IPS DF 19.7 (cell line): Measurements from ENCODE around the gene PLXNC1.

Source experiments
- DNase-seq: peaks from one replicate; pipeline ENCODE4 v3.0.0-alpha.2; 2013; ENCODE audit warnings: low read depth, low spot score

PLXNC1 gene

GRCh38 chr12:94147991-94148738, at the start of gene PLXNC1:
TSS of gene PLXNC1 (plus strand) at chr12:94148577. CDS start at chr12:94148972, 395 bp downstream.
- no peak for DNase-seq

- no peak for DNase-seq
These were observed 49.2 kb upstream of the PLXNC1 start for GRCh38 chr12:94099191-94099590.

GRCh38 chr12:94099632-94100031, 48.7 kb upstream of the PLXNC1 start:
- no peak for DNase-seq

- DNase-seq, result no peak
These were observed 48.2 kb upstream of the PLXNC1 start for GRCh38 chr12:94100211-94100627.

- DNase-seq, result no peak
These were observed 47.2 kb upstream of the PLXNC1 start for GRCh38 chr12:94100990-94101737.

GRCh38 chr12:94101738-94102660, 46.4 kb upstream of the PLXNC1 start:
- DNase-seq, result peak; percentile 69

GRCh38 chr12:94103986-94104385, 44.4 kb upstream of the PLXNC1 start:
- DNase-seq, result no peak

GRCh38 chr12:94107910-94108309, 40.5 kb upstream of the PLXNC1 start:
- no peak for DNase-seq

- DNase-seq, result no peak
These were observed 39.2 kb upstream of the PLXNC1 start for GRCh38 chr12:94109160-94109559.

- DNase-seq, result no peak
These were observed 38.1 kb upstream of the PLXNC1 start for GRCh38 chr12:94110258-94110657.

- no peak for DNase-seq
These were observed 37.1 kb upstream of the PLXNC1 start for GRCh38 chr12:94111302-94111701.

GRCh38 chr12:94112121-94112520, 36.3 kb upstream of the PLXNC1 start:
- no peak for DNase-seq

- DNase-seq, result no peak
These were observed 34.2 kb upstream of the PLXNC1 start for GRCh38 chr12:94114166-94114565.

GRCh38 chr12:94116191-94116590, 32.2 kb upstream of the PLXNC1 start:
- no peak for DNase-seq

GRCh38 chr12:94121886-94122285, 26.5 kb upstream of the PLXNC1 start:
- no peak for DNase-seq

- no peak for DNase-seq
These were observed 25.8 kb upstream of the PLXNC1 start for GRCh38 chr12:94122591-94122990.

GRCh38 chr12:94123127-94123526, 25.2 kb upstream of the PLXNC1 start:
- no peak for DNase-seq

GRCh38 chr12:94126067-94126466, 22.3 kb upstream of the PLXNC1 start:
- DNase-seq, result no peak

- no peak for DNase-seq
These were observed 20.9 kb upstream of the PLXNC1 start for GRCh38 chr12:94127239-94128131.

GRCh38 chr12:94128280-94128679, 20.1 kb upstream of the PLXNC1 start:
- DNase-seq, result no peak
